Memory B cell (primary cell): ENCODE results near the gene LDLRAP1.
A peak's percentile ranks its signal among the peaks of the same experiment; 100 is the strongest.
"Not testable (repeated sequence)": the region's sequence is repeated elsewhere in the genome, so short reads cannot be mapped to it uniquely, and the experiment has no call there.

Experiments
- ATAC-seq: fragments of 150-1000 bp; cut with Tn5 transposase; 2 replicates; pipeline ENCODE4 v1.10.0; 2021; ENCODE audit warnings: low read depth, mild to moderate bottlenecking, moderate library complexity
- DNase-seq, 2 donors: peaks; one replicate each; pipeline ENCODE4 v3.0.0; 2022; ENCODE audit warnings: low spot score in 2 of 2
- H3K27ac Mint-ChIP-seq: one replicate; pipeline ENCODE4 v1.8.0; 2022; ENCODE audit warnings: mild to moderate bottlenecking, moderate library complexity, mixed read lengths
- H3K27me3 Mint-ChIP-seq: one replicate; pipeline ENCODE4 v1.8.0; 2022; ENCODE audit warnings: mixed read lengths
- H3K36me3 Mint-ChIP-seq: one replicate; pipeline ENCODE4 v1.8.0; 2022; ENCODE audit warnings: mild to moderate bottlenecking, mixed read lengths
- H3K4me1 Mint-ChIP-seq: one replicate; pipeline ENCODE4 v1.8.0; 2022; ENCODE audit warnings: mixed read lengths
- H3K4me3 Mint-ChIP-seq: one replicate; pipeline ENCODE4 v1.8.0; 2022; ENCODE audit warnings: mild to moderate bottlenecking, moderate library complexity, mixed read lengths
- H3K9me3 Mint-ChIP-seq: one replicate; pipeline ENCODE4 v1.8.0; 2022; ENCODE audit warnings: mixed read lengths

The LDLRAP1 gene

GRCh38 chr1:25576459-25577133 is 33.2 kb downstream of the LDLRAP1 start:
- Mint-ChIP-seq H3K4me3 (no peak overlapping the region), H3K4me1 (peaks cover 3% of the 10 kb centered on the region), H3K27ac (no peak overlapping the region), H3K36me3 (no peaks in the 10 kb centered on the region), H3K27me3 (peaks cover 5% of the 10 kb centered on the region), H3K9me3 (no peaks in the 10 kb centered on the region)
- ATAC-seq, result no peak
- DNase-seq, result no peak

- Mint-ChIP-seq H3K36me3 (no peaks in the 10 kb centered on the region), H3K27ac (no peak overlapping the region), H3K4me3 (no peak overlapping the region), H3K27me3 (peaks cover 5% of the 10 kb centered on the region), H3K4me1 (peaks cover 3% of the 10 kb centered on the region), H3K9me3 (no peaks in the 10 kb centered on the region)
- ATAC-seq (no peak), DNase-seq (no peak)
Observed at GRCh38 chr1:25577134-25577920, 33.9 kb downstream of the LDLRAP1 start.

- Mint-ChIP-seq H3K36me3 (peaks cover 2% of the 10 kb centered on the region), H3K9me3 (peaks cover 3% of the 10 kb centered on the region), H3K27me3 (peaks cover 2% of the 10 kb centered on the region), H3K4me1 (no peaks in the 10 kb centered on the region), H3K4me3 (no peak overlapping the region), H3K27ac (no peak overlapping the region)
- DNase-seq, result no peak
- no peak for ATAC-seq
Observed at GRCh38 chr1:25579292-25580252, 36.2 kb downstream of the LDLRAP1 start.

- H3K9me3 Mint-ChIP-seq, result peaks cover 3% of the 10 kb centered on the region
- H3K27me3 Mint-ChIP-seq, result peaks cover 2% of the 10 kb centered on the region
- H3K36me3 Mint-ChIP-seq, result peaks cover 2% of the 10 kb centered on the region
- H3K4me3 Mint-ChIP-seq, result no peak overlapping the region
- peaks cover 5% of the 10 kb centered on the region for H3K4me1 Mint-ChIP-seq
- no peak overlapping the region for H3K27ac Mint-ChIP-seq
- no peak for DNase-seq
- no peak for ATAC-seq
Observed at GRCh38 chr1:25580927-25581326, 37.5 kb downstream of the LDLRAP1 start.

GRCh38 chr1:25581764-25582163 is 38.4 kb downstream of the LDLRAP1 start:
- peaks cover 8% of the 10 kb centered on the region for H3K4me1 Mint-ChIP-seq

GRCh38 chr1:25583519-25584370 is 40.3 kb downstream of the LDLRAP1 start:
- Mint-ChIP-seq H3K4me1 (peaks cover 20% of the 10 kb centered on the region), H3K27ac (peak overlapping the region; percentile 14), H3K36me3 (peaks cover 2% of the 10 kb centered on the region), H3K27me3 (no peaks in the 10 kb centered on the region), H3K4me3 (no peak overlapping the region), H3K9me3 (peaks cover 3% of the 10 kb centered on the region)
- DNase-seq (no peak), ATAC-seq (no peak)

More at GRCh38 chr1:25581764-25582163, 38.4 kb downstream of the LDLRAP1 start:
- Mint-ChIP-seq H3K27ac (no peak overlapping the region), H3K27me3 (peaks cover 2% of the 10 kb centered on the region), H3K4me3 (no peak overlapping the region), H3K36me3 (peaks cover 2% of the 10 kb centered on the region), H3K9me3 (peaks cover 3% of the 10 kb centered on the region)
- DNase-seq, result no peak
- no peak for ATAC-seq

GRCh38 chr1:25586181-25586588 is 42.8 kb downstream of the LDLRAP1 start:
- DNase-seq (no peak), ATAC-seq (no peak)
- H3K4me3 Mint-ChIP-seq, result no peak overlapping the region
- peaks cover 2% of the 10 kb centered on the region for H3K27me3 Mint-ChIP-seq
- H3K4me1 Mint-ChIP-seq, result peaks cover 21% of the 10 kb centered on the region
- peaks cover 3% of the 10 kb centered on the region for H3K9me3 Mint-ChIP-seq
- H3K36me3 Mint-ChIP-seq, result peaks cover 6% of the 10 kb centered on the region
- no peak overlapping the region for H3K27ac Mint-ChIP-seq

GRCh38 chr1:25587290-25587689 is 43.9 kb downstream of the LDLRAP1 start:
- no peak for ATAC-seq
- H3K36me3 Mint-ChIP-seq, result peaks cover 6% of the 10 kb centered on the region

GRCh38 chr1:25588224-25588623 is 44.8 kb downstream of the LDLRAP1 start:
- not testable (repeated sequence) for DNase-seq, ATAC-seq, H3K27ac Mint-ChIP-seq, H3K4me3 Mint-ChIP-seq, H3K9me3 Mint-ChIP-seq, H3K36me3 Mint-ChIP-seq, H3K27me3 Mint-ChIP-seq
- H3K4me1 Mint-ChIP-seq, result peaks cover 21% of the 10 kb centered on the region

More at GRCh38 chr1:25587290-25587689, 43.9 kb downstream of the LDLRAP1 start:
- no peak for DNase-seq
- H3K9me3 Mint-ChIP-seq, result peaks cover 3% of the 10 kb centered on the region
- H3K27me3 Mint-ChIP-seq, result peaks cover 2% of the 10 kb centered on the region
- no peak overlapping the region for H3K4me3 Mint-ChIP-seq
- H3K4me1 Mint-ChIP-seq, result peaks cover 21% of the 10 kb centered on the region
- no peak overlapping the region for H3K27ac Mint-ChIP-seq

- H3K9me3 Mint-ChIP-seq, H3K27me3 Mint-ChIP-seq, H3K27ac Mint-ChIP-seq, H3K4me3 Mint-ChIP-seq, ATAC-seq, DNase-seq, H3K36me3 Mint-ChIP-seq: not testable (repeated sequence)
- H3K4me1 Mint-ChIP-seq, result peaks cover 21% of the 10 kb centered on the region
Observed at GRCh38 chr1:25588786-25589185, 45.4 kb downstream of the LDLRAP1 start.

- Mint-ChIP-seq H3K36me3 (peaks cover 5% of the 10 kb centered on the region), H3K27me3 (peaks cover 8% of the 10 kb centered on the region), H3K9me3 (peaks cover 3% of the 10 kb centered on the region), H3K4me3 (no peak overlapping the region), H3K4me1 (peaks cover 16% of the 10 kb centered on the region), H3K27ac (no peak overlapping the region)
- ATAC-seq (no peak), DNase-seq (no peak)
Observed at GRCh38 chr1:25590096-25590824, 46.9 kb downstream of the LDLRAP1 start.

- H3K9me3 Mint-ChIP-seq, result peaks cover 3% of the 10 kb centered on the region
- H3K4me1 Mint-ChIP-seq, result peaks cover under 1% of the 10 kb centered on the region
- H3K36me3 Mint-ChIP-seq, result peaks cover 5% of the 10 kb centered on the region
- H3K27me3 Mint-ChIP-seq, result peaks cover 14% of the 10 kb centered on the region
- H3K27ac Mint-ChIP-seq, result no peak overlapping the region
- DNase-seq (no peak), ATAC-seq (no peak)
- no peak overlapping the region for H3K4me3 Mint-ChIP-seq
Observed at GRCh38 chr1:25593861-25594260, 50.5 kb downstream of the LDLRAP1 start.
